Epithelial cell of esophagus (primary cell): ENCODE data around the gene DAGLB.

Experiments
- DNase-seq: peaks from one replicate; pipeline ENCODE4 v3.0.0; 2010; ENCODE audit warnings: low read depth
- H3K4me3 ChIP-seq: 2 replicates; pipeline ENCODE4 v1.5.1; 2011; ENCODE audit warnings: mild to moderate bottlenecking, low read length, control low read depth
- TF ChIP-seq, protein P1 (sequence below): IDR thresholded peaks from 2 replicates; pipeline ENCODE4 v1.5.1; 2011; ENCODE audit warnings: low read depth, mild to moderate bottlenecking, low read length, control low read depth, inconsistent platforms; ENCODE audit not compliant: insufficient read depth; ENCODE audit errors: missing control alignments

DAGLB gene

DNA sequence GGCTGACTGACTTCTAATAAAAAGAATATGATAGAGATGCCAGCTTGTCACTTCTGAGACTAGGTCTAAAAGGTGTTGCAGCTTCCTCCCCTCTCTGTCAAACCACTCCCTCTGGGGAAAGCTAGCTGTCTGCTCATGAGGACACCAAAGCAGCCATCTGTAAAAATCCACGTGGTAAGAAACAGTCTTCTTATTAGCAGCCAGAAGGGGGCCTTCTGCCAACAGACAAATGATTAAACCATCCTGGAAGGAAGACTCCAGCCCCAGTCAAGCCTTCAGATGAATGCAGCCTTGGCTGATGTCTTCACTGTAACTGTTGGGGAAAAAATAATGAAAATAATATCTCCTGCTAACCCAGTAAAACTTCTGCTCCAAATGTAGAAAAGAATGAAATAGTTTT is 41.9 kb upstream of the DAGLB start:
- DNase-seq, result no peak
- TF ChIP-seq, protein P1, sequence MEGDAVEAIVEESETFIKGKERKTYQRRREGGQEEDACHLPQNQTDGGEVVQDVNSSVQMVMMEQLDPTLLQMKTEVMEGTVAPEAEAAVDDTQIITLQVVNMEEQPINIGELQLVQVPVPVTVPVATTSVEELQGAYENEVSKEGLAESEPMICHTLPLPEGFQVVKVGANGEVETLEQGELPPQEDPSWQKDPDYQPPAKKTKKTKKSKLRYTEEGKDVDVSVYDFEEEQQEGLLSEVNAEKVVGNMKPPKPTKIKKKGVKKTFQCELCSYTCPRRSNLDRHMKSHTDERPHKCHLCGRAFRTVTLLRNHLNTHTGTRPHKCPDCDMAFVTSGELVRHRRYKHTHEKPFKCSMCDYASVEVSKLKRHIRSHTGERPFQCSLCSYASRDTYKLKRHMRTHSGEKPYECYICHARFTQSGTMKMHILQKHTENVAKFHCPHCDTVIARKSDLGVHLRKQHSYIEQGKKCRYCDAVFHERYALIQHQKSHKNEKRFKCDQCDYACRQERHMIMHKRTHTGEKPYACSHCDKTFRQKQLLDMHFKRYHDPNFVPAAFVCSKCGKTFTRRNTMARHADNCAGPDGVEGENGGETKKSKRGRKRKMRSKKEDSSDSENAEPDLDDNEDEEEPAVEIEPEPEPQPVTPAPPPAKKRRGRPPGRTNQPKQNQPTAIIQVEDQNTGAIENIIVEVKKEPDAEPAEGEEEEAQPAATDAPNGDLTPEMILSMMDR, result no peak

DNA sequence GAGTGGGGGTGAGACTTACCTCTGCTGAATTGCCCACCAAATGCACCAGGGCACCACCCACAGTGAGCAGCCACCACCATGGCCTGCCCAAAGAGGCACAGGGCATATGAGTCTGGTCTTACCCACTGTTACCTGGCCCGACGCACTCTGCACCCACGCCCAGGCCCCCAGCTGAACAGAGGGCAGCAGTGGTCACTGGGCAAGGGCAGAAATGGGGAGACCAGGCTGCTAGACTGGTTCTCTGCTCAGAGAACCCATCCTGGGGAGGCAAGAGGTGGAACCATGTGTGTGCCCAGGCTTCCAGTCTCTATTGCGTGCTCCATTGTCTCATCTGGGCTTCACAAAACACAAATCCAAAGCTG is 39.4 kb upstream of the DAGLB start:
- H3K4me3 ChIP-seq, result no peak overlapping the region
- TF ChIP-seq, protein P1, result no peak
- DNase-seq, result no peak

More for the DNA sequence above, 41.9 kb upstream of the DAGLB start:
- H3K4me3 ChIP-seq, result no peak overlapping the region

DNA sequence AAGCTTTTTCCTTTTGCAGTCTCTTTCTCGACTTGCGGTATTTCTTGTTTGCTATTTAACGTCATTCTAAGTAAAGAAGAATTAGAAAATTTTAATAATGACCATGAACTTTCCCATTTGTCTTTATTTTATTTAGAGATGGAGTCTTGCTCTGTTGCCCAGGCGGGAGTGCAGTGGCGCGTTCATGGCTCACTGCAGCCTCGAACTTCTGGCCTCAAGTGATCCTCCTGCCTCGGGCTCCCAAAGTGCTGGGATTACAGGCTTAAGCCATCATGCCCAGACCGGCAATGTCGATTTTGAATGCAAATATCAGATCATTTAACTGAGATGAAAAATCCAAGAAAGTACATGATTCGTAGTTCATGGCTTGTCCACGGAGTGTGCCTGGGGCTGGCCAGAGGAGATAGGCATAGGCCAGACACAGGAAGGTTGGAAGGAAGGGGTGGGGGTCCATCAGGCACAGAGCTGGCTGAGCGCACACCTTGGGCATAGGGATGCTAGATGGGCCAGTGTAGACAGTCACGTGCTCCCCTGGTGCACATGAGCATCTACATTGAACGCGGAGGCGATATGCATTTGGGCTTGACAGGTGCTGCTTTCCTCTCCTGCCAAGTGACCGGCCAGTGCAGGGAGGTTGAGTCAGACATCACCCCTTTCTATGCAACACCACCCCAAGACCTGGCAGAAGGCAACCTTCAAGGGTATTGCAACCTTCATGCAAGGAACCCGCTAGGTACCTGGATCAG is 38.9 kb upstream of the DAGLB start:
- no peak overlapping the region for H3K4me3 ChIP-seq
- TF ChIP-seq, protein P1, result no peak
- no peak for DNase-seq

DNA sequence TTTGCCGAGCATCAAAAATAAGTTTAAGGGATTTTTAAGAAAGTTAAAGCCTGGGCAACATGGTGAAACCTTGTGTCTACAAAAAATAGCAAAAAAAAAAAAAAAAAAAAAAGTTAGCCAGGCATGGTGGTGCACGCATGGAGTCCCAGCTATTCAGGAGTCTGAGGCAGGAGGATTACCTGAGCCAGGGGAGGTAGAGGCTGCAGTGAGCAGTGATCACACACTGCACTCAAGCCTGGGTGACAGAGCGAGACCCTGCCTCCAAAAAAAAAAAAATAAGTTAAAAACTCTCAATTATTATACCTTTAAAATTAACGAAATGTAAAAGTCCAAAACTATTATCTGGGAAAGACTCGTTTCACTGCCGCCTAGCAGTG is 35.0 kb upstream of the DAGLB start:
- TF ChIP-seq, protein P1, result no peak
- peak overlapping the region; percentile 76 for H3K4me3 ChIP-seq

DNA sequence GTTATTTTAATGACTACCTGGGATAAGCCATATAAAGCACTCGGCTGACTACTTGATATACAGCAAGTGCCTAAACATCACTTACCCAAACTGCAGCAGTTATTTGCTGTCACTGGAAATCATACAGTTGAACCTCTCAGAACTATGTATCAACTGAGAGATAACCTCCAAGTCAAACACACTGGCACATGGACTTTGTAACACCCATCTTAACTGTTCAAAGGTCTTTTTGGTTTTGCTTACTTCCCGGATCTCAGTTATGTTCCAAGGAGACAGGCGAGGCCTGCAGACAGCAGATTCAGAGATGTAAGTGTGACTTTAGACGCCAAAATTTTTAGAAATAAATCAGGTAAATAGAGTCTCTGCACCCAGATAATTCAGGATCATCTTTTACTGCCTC is 34.6 kb upstream of the DAGLB start:
- TF ChIP-seq, protein P1, result no peak

More for the DNA sequence above, 35.0 kb upstream of the DAGLB start:
- no peak for DNase-seq

DNA sequence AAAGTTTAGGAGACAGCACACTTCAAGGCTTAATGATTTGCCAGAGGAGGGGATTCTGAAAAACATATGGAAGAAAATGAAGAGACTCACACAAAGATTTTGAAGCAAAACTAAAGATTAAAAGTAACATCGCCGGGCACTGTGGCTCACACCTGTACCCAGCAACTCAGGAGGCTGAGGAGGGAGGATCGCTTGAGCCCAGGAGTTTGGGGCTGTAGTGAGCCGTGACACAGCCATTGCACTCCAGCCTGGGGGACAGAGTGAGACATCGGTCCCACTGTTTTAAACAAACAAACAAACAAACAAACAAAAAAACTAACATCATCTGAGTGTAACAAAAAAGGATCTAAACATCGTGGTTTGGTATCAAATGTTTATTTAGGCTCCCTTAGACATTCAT is 33.7 kb upstream of the DAGLB start:
- TF ChIP-seq, protein P1, result no peak
- H3K4me3 ChIP-seq, result no peak overlapping the region
- no peak for DNase-seq

More for the DNA sequence above, 34.6 kb upstream of the DAGLB start:
- no peak for DNase-seq
- peak overlapping the region; percentile 76 for H3K4me3 ChIP-seq

DNA sequence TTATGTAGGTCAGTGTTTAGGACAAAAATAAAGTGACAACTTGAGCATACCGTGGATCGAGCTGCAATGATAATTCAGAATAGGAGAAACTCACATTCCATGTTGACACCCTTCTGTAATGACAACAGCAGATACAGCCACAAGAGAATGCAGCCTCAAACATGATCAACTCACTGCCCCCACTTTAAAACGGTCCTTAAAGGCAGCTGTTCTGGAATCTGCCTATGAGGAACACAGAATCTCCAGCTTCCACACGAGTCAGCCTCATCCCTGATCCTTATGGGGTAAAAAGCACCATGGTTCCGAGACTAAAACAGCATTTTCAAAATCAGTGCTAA is 32.5 kb upstream of the DAGLB start:
- TF ChIP-seq, protein P1, result no peak
- DNase-seq, result no peak
- no peak overlapping the region for H3K4me3 ChIP-seq
